Neural progenitor cell (in vitro differentiated cells): ENCODE data around the gene ARHGEF11.

Experiments
- CTCF ChIP-seq: fragments of 200-600 bp; sonication (generic); IDR thresholded peaks from 2 replicates; pipeline ENCODE4 v1.5.1; 2017; ENCODE audit warnings: antibody characterized with exemption, mild to moderate bottlenecking
- EZH2 ChIP-seq: fragments of 200-600 bp; sonication (generic); IDR thresholded peaks from 2 replicates; pipeline ENCODE4 v1.6.1; 2017; ENCODE audit warnings: antibody characterized with exemption, mild to moderate bottlenecking, moderate library complexity
- EZH2phosphoT487 ChIP-seq: fragments of 200-600 bp; sonication (generic); IDR thresholded peaks from 2 replicates; pipeline ENCODE4 v1.6.1; 2017; ENCODE audit warnings: antibody characterized with exemption

- no peak for TF ChIP-seq CTCF
- TF ChIP-seq EZH2 = no peak
- no peak for TF ChIP-seq EZH2phosphoT487
These were observed at the start of gene ARHGEF11 for GRCh38 chr1:157045250-157046218.
